Right lobe of liver (tissue), 4 donors: ENCODE measurements around the gene TMEM53.

Source experiments
- CTCF ChIP-seq, 4 donors: fragments of 200-600 bp in 3 of 4; fragments of 450-650 bp in 1 of 4; IDR thresholded peaks; one replicate each; pipeline versions ENCODE4 v1.5.1 to v1.8.0; 2016 to 2022; ENCODE audit warnings: antibody characterized with exemption in 4 of 4, mild to moderate bottlenecking in 2 of 4
- POLR2A ChIP-seq: fragments of 450-650 bp; IDR thresholded peaks from one replicate; pipeline ENCODE4 v1.6.1; 2017; ENCODE audit warnings: antibody characterized with exemption, mild to moderate bottlenecking
- donor health status: DM: no; HTN: no; CAD: no.
- donor health status: DM: no; HTN: no; CAD: no.
- donor health status: DM: no; HTN: yes; CAD: no.

DNA sequence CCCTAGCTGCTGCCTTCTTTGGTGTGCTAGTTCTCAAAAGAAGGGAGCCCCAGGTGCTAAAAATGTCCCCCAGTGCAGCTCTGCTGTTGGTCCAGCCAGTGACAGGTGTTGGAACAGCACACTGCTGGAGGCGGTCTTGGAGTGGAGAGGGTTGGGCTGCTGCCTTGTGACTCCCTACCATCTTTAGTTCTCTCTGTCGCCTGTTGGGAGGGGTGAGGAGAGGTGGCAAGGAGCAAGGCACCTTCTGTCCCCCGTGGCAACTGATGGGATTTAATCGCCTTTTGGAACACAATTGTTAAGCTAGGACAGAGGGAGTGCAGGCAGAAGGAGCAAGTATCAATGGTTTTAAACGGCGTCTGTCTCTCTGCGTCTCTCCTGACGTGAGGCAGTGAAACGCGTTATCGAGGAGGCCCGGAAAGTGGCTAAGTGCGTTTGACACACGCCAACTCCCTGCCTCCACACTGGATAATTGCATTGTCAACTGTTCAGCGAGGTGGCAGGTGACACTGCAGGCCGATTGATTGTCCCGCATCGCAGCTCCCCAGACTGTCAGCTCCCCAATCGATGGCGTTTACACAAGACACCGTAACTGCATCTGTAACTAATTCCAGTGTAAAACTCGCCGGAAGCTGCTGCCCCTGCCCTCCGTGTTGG lies 34.0 kb downstream of the TMEM53 start:
- TF ChIP-seq CTCF (IDR thresholded peaks at IDR 0.05) (no peak), POLR2A (no peak)
